ENCODE results near the gene ATG9A.
A peak's percentile ranks its signal among the peaks of the same experiment; 100 is the strongest.
"Not testable (repeated sequence)": the region's sequence is repeated elsewhere in the genome, so short reads cannot be mapped to it uniquely, and the experiment has no call there.

The ATG9A gene

DNA sequence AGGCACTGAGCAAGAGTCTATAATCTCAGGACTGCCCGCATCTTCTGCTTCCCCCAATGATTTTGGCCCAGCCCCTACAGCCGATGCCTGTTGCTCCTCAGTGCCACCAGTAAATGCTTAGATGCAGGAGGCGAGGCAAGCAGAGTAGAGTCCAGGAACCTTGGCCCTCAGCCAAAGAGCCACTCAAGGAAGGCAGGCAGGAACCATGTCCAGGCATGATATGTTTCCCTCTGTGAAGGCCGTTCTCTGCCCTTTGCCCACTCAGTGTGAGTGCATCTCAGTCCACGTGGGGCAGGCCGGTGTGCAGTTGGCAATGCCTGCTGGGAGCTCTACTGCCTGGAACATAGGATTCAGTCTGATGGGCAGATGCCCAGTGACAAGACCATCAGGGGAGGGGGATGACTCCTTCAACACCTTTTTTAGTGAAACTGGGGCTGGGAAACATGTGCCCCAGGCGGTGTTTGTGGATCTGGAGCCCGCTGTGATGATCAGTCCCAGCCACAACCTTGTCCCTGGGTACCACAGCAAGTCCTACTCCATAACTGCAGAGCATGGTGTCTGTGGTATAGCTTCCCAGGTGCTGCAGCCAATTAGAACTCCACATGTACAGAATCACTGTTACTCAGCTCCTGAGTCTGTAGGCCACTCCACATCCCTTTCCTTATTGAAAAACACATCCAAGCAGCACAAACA lies 40.1 kb upstream of the ATG9A start:
- WGBS (ENCODE audit: insufficient coverage, insufficient read length) = no CpG with 5 or more reads among the region's 8 CpGs
- DNase-seq (ENCODE audit: low read depth, low spot score) = no peak

DNA sequence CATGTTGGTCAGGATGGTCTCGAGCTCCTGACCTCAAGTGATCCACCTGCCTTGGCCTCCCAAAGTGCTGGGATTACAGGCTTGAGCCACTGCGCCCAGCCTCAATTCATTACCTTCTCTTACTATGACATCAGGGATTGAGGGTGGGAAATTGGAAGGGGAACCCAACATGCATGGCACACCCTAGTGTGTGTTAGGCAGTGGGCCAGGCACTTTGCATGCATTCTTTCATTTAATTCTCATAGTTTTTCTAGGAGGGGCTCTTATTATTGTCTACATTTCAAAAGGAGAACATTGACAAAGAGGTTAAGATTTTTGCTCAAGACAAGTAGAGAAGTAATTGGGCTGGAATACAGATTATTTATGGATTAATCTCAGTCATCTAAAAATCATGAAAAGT lies 38.9 kb upstream of the ATG9A start:
- Histone ChIP-seq H3K4me3 (ENCODE audit: low read length) (no peak overlapping the region), H3K27me3 (ENCODE audit: control insufficient read depth, insufficient read depth, low read length) (no peaks in the 10 kb centered on the region), H3K27ac (ENCODE audit: low read length) (no peak overlapping the region), H3K9me3 (ENCODE audit: control insufficient read depth, insufficient read depth, low read length) (no peaks in the 10 kb centered on the region), H3K36me3 (ENCODE audit: control insufficient read depth, insufficient read depth, low read length) (no peaks in the 10 kb centered on the region), H3K4me1 (ENCODE audit: control insufficient read depth, insufficient read depth, low read length) (no peaks in the 10 kb centered on the region)
- no CpG with 5 or more reads among the region's 2 CpGs for WGBS (ENCODE audit: insufficient coverage, insufficient read length)
- DNase-seq (ENCODE audit: low read depth, low spot score) = no peak

More for the DNA sequence above, 40.1 kb upstream of the ATG9A start:
- Histone ChIP-seq H3K4me1 (ENCODE audit: control insufficient read depth, insufficient read depth, low read length) (peaks cover 2% of the 10 kb centered on the region; the same call in 1 of the 2 replicates), H3K27ac (ENCODE audit: low read length) (no peak overlapping the region), H3K36me3 (ENCODE audit: control insufficient read depth, insufficient read depth, low read length) (no peaks in the 10 kb centered on the region), H3K9me3 (ENCODE audit: control insufficient read depth, insufficient read depth, low read length) (no peaks in the 10 kb centered on the region), H3K27me3 (ENCODE audit: control insufficient read depth, insufficient read depth, low read length) (no peaks in the 10 kb centered on the region), H3K4me3 (ENCODE audit: low read length) (no peak overlapping the region)

- Histone ChIP-seq H3K9me3 (ENCODE audit: control insufficient read depth, insufficient read depth, low read length) (no peaks in the 10 kb centered on the region), H3K27ac (ENCODE audit: low read length) (no peak overlapping the region), H3K4me3 (ENCODE audit: low read length) (no peak overlapping the region), H3K36me3 (ENCODE audit: control insufficient read depth, insufficient read depth, low read length) (no peaks in the 10 kb centered on the region), H3K4me1 (ENCODE audit: control insufficient read depth, insufficient read depth, low read length) (no peaks in the 10 kb centered on the region), H3K27me3 (ENCODE audit: control insufficient read depth, insufficient read depth, low read length) (no peaks in the 10 kb centered on the region)
- WGBS (ENCODE audit: insufficient coverage, insufficient read length) = no CpG with 5 or more reads among the region's 1 CpG
- no peak for DNase-seq (ENCODE audit: low read depth, low spot score)
These were observed 37.5 kb upstream of the ATG9A start for GRCh38 chr2:219266886-219267285.

- WGBS (ENCODE audit: insufficient coverage, insufficient read length) = no CpG with 5 or more reads among the region's 5 CpGs
- Histone ChIP-seq H3K36me3 (ENCODE audit: control insufficient read depth, insufficient read depth, low read length) (no peaks in the 10 kb centered on the region), H3K27me3 (ENCODE audit: control insufficient read depth, insufficient read depth, low read length) (no peaks in the 10 kb centered on the region), H3K27ac (ENCODE audit: low read length) (no peak overlapping the region), H3K4me1 (ENCODE audit: control insufficient read depth, insufficient read depth, low read length) (no peaks in the 10 kb centered on the region), H3K9me3 (ENCODE audit: control insufficient read depth, insufficient read depth, low read length) (no peaks in the 10 kb centered on the region), H3K4me3 (ENCODE audit: low read length) (no peak overlapping the region)
- DNase-seq (ENCODE audit: low read depth, low spot score) = no peak
These were observed 36.8 kb upstream of the ATG9A start for GRCh38 chr2:219266232-219266631.

DNA sequence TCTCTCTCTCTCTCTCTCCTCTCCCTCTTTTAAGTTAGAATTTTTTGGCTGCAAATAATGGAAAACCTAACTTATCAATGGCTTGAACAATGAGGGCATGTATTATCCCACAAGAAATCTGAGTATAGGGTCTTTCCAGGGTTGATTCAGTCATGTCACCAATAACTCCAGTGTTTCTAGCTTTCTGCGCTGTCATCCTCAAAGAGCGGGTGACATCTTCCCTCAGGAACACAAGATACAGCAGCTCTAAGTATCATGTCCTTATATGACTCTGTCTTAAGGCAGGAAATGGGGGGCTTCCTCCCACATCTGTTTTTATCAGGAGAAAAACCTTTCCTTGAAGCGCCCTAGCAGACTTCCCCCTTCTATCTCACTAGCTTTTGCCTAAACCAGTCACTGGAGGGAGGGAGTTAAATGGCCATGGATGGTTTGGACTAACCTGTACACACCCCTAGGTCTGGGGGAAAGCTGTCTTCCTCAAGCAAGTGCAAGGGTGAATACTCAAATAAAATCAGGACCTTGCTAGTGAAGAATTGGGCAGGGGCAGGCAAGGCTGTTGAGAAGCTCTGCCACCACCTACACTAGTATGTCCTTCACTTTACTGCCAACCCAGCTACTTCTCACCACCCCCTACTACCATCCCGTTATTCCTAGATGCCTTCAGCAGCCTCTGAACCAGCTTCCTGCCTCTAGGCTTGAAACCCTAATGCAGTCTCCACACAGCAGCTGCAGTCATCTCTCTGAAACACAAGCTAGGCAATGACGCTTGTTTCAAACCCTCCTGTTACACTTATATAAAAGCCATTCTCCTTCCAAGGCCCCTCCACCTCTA lies 31.8 kb upstream of the ATG9A start:
- H3K36me3 ChIP-seq (ENCODE audit: control insufficient read depth, insufficient read depth, low read length) = no peaks in the 10 kb centered on the region
- no CpG with 5 or more reads among the region's 5 CpGs for WGBS (ENCODE audit: insufficient coverage, insufficient read length)
- no peaks in the 10 kb centered on the region for H3K9me3 ChIP-seq (ENCODE audit: control insufficient read depth, insufficient read depth, low read length)
- no peak overlapping the region for H3K27ac ChIP-seq (ENCODE audit: low read length)
- H3K4me3 ChIP-seq (ENCODE audit: low read length) = no peak overlapping the region
- DNase-seq (ENCODE audit: low read depth, low spot score) = no peak
- H3K27me3 ChIP-seq (ENCODE audit: control insufficient read depth, insufficient read depth, low read length) = peaks cover 1% of the 10 kb centered on the region; the same call in 1 of the 2 replicates
- H3K4me1 ChIP-seq (ENCODE audit: control insufficient read depth, insufficient read depth, low read length) = no peaks in the 10 kb centered on the region

DNA sequence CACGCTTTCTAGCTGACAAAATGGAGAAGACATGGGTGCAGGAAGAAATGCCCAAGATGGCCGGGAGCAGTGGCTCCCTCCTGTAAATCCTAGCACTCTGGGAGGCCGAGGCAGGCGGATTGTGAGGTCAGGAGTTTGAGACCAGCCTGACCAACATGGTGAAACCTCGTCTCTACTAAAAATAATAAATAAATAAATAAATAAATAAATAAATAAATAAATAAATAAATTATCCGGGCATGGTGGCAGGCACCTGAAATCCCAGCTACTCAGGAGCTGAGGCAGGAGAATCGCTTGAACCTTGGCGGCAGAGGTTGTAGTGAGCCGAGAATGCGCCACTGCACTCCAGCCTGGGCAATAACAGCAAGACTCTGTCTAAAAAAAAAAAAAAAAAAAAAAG lies 29.5 kb upstream of the ATG9A start:
- H3K27me3 ChIP-seq (ENCODE audit: control insufficient read depth, insufficient read depth, low read length) = peaks cover 17% of the 10 kb centered on the region
- not testable (repeated sequence) for H3K27ac ChIP-seq (ENCODE audit: low read length); H3K36me3 ChIP-seq (ENCODE audit: control insufficient read depth, insufficient read depth, low read length); DNase-seq (ENCODE audit: low read depth, low spot score); H3K4me3 ChIP-seq (ENCODE audit: low read length); H3K9me3 ChIP-seq (ENCODE audit: control insufficient read depth, insufficient read depth, low read length); H3K4me1 ChIP-seq (ENCODE audit: control insufficient read depth, insufficient read depth, low read length)
- no CpG with 5 or more reads among the region's 10 CpGs for WGBS (ENCODE audit: insufficient coverage, insufficient read length)

- peaks cover 17% of the 10 kb centered on the region for H3K27me3 ChIP-seq (ENCODE audit: control insufficient read depth, insufficient read depth, low read length)
- peaks cover 4% of the 10 kb centered on the region for H3K36me3 ChIP-seq (ENCODE audit: control insufficient read depth, insufficient read depth, low read length)
- H3K27ac ChIP-seq (ENCODE audit: low read length) = no peak overlapping the region
- peak overlapping the region; percentile 43; the same call in 1 of the 2 replicates for H3K4me3 ChIP-seq (ENCODE audit: low read length)
- no peak for DNase-seq (ENCODE audit: low read depth, low spot score)
- H3K4me1 ChIP-seq (ENCODE audit: control insufficient read depth, insufficient read depth, low read length) = peaks cover 7% of the 10 kb centered on the region
- H3K9me3 ChIP-seq (ENCODE audit: control insufficient read depth, insufficient read depth, low read length) = no peaks in the 10 kb centered on the region
- WGBS (ENCODE audit: insufficient coverage, insufficient read length) = no CpG with 5 or more reads among the region's 12 CpGs
These were observed 25.3 kb upstream of the ATG9A start for GRCh38 chr2:219254590-219255201.

- peaks cover 17% of the 10 kb centered on the region for H3K27me3 ChIP-seq (ENCODE audit: control insufficient read depth, insufficient read depth, low read length)
- peaks cover 4% of the 10 kb centered on the region for H3K36me3 ChIP-seq (ENCODE audit: control insufficient read depth, insufficient read depth, low read length)
- no CpG with 5 or more reads among the region's 76 CpGs for WGBS (ENCODE audit: insufficient coverage, insufficient read length)
- no peak within 1 kb of the TSS for H3K27ac ChIP-seq (ENCODE audit: low read length)
- H3K4me1 ChIP-seq (ENCODE audit: control insufficient read depth, insufficient read depth, low read length) = peaks cover 7% of the 10 kb centered on the region
- H3K4me3 ChIP-seq (ENCODE audit: low read length) = peak within 1 kb of the TSS; percentile 43; the same call in 1 of the 2 replicates
- DNase-seq (ENCODE audit: low read depth, low spot score) = no peak
- no peaks in the 10 kb centered on the region for H3K9me3 ChIP-seq (ENCODE audit: control insufficient read depth, insufficient read depth, low read length)
These were observed 24.5 kb upstream of the ATG9A start, which contains the start of gene TUBA4A for GRCh38 chr2:219253753-219254589. TUBA4A (minus strand) TSS chr2:219253918; CDS start chr2:219253858, 60 bp downstream.

DNA sequence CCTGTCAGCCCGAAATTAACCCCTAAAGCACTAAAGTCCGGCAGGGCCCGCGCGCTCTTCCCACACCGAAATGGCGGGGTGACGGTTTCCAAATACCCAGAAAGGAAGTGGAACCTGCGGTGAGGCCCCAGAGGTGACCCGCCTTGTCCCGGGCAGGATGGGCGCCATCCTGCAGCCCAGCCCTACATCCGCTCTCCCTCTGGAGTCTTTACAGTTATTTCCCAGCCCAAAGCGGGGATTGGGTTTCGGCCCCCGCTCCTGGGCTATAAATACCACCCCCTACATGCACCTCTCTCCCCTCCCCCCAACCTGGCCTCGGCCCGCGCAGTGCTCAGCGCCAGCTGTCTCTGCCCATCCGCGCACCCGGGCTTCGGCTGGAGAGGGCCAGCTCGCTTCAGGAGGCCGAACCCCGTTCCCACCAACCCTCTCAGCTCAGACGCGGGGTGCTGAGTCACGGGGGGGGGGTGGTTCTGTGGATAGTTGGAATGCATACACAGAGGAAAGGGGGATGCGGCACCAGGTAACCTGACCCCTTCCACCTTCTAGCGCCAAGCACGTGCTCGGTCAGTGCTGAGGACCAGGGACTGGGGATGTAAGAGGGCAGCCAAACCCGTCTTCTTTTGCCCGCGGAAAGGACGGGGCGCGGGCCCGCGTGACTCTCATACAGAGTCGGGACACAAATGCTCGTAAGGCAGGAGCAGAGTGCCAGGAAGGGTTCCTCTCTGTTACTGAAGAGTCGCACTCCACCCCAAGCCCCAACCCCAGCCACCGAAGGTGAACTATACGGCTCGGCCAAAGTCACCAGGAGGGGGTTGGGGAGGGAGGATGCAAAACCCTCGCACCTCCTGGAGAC lies 23.7 kb upstream of the ATG9A start, which contains the start of gene TUBA4B:
Gene TUBA4B, plus strand, starts transcription at position 344 of the 853 bp plus-strand sequence. Its CDS starts 165 bp downstream, at position 509.
- H3K4me1 ChIP-seq (ENCODE audit: control insufficient read depth, insufficient read depth, low read length) = peaks cover 7% of the 10 kb centered on the region
- H3K4me3 ChIP-seq (ENCODE audit: low read length) = peak within 1 kb of the TSS; percentile 43; the same call in 1 of the 2 replicates
- H3K36me3 ChIP-seq (ENCODE audit: control insufficient read depth, insufficient read depth, low read length) = peaks cover 4% of the 10 kb centered on the region
- no peak for DNase-seq (ENCODE audit: low read depth, low spot score)
- no peaks in the 10 kb centered on the region for H3K9me3 ChIP-seq (ENCODE audit: control insufficient read depth, insufficient read depth, low read length)
- no peak within 1 kb of the TSS for H3K27ac ChIP-seq (ENCODE audit: low read length)
- no CpG with 5 or more reads among the region's 49 CpGs for WGBS (ENCODE audit: insufficient coverage, insufficient read length)
- peaks cover 17% of the 10 kb centered on the region for H3K27me3 ChIP-seq (ENCODE audit: control insufficient read depth, insufficient read depth, low read length)

Measured in iPS DF 6.9 (cell line).